NAMALWA (cell line): ENCODE data around the gene TUFT1.
A peak's percentile ranks its signal among the peaks of the same experiment; 100 is the strongest.

Experiments
- DNase-seq: peaks from one replicate; pipeline ENCODE4 v3.0.0-alpha.2; 2015; ENCODE audit warnings: low spot score

TUFT1 gene, protein sequence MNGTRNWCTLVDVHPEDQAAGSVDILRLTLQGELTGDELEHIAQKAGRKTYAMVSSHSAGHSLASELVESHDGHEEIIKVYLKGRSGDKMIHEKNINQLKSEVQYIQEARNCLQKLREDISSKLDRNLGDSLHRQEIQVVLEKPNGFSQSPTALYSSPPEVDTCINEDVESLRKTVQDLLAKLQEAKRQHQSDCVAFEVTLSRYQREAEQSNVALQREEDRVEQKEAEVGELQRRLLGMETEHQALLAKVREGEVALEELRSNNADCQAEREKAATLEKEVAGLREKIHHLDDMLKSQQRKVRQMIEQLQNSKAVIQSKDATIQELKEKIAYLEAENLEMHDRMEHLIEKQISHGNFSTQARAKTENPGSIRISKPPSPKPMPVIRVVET

GRCh38 chr1:151540021-151540981 lies at the start of gene TUFT1:
TUFT1 (plus strand) TSS chr1:151540309; CDS start chr1:151540367, 58 bp downstream.
- DNase-seq = peak; percentile 97

DNA sequence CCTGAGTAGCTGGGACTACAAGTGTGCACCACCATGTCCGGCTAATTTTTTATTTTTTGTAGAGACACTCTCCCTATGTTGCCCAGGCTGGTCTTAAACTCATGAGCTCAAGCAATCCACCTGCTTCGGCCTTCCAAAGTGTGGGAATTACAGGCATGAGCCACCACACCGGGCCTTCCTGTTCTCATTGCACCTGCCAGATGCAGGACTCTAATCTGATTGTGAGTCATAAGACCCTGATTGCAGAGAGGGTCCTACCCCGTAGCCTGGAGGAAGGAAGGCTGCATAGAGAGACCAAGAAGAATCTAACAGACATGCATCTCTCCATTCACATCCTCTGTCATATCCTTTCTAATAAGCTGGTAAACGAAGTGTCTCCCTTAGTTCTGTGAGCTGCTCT lies 48.5 kb upstream of the TUFT1 start:
- DNase-seq = no peak

- no peak for DNase-seq
Measured at GRCh38 chr1:151492120-151492519, 48.0 kb upstream of the TUFT1 start.

DNA sequence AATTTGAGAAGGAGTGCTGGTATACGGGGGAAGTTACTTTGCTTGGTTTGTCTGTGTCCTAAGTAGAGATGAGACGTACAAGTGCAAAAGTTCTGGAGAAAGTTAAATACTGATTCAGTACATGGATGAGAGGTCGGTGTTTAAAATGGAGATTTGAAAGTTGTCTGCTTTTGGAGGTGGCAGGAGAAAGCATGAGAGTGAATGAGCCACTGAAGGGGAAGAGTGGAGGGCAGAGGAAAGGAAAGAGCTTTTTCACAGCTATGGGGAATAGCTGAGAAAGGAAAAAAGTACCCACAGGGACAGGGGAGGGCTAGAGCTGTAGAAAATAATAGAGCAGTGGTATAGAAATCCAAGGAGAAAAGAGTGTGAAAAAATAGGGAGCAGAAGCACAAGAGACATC lies 47.1 kb upstream of the TUFT1 start:
- DNase-seq = no peak

DNA sequence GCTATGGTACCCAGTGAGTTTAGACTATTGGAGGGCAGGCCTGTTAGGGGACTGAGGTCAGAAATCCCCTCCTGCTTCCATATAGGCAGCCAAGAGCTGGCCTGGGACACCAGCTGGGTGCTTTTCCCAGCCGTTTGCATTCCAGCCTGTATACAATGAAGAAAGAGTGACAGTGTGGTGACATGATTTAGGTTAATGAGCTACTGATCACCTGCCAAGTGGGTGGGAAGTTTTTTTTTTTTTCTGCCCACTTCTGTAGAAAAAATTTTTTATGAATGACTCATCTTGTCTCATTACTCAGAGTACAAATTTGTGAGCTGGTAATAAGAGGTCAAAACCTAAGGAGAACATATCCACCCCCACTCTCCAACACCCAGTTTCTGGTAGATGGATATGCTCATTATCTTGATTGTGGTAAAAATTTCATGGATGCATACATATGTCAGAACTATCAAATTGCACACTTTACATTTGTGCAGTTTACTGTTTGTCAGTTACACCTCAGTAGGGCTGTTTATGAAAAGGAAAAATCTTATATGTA lies 45.3 kb upstream of the TUFT1 start:
- no peak for DNase-seq

GRCh38 chr1:151495316-151495715 lies 44.8 kb upstream of the TUFT1 start:
- no peak for DNase-seq

DNA sequence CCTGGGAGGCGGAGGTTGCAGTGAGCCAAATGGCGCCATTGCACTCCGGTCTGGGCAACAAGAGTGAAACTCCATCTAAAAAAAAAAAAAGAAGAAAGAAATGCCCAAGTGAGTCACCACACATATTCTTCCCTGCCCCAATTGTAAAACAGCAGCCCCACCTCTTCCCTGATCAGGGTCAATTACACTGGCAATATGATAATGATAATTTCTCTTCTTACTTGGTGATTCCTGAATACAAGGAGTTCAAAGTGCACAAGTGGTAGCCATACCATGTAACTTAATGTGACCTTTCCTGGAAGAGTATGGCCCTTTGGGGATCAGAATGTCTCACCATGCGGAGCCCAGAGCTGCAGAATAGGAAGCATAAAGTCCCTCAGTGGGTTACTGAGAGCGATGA lies 40.7 kb upstream of the TUFT1 start:
- DNase-seq = no peak

DNA sequence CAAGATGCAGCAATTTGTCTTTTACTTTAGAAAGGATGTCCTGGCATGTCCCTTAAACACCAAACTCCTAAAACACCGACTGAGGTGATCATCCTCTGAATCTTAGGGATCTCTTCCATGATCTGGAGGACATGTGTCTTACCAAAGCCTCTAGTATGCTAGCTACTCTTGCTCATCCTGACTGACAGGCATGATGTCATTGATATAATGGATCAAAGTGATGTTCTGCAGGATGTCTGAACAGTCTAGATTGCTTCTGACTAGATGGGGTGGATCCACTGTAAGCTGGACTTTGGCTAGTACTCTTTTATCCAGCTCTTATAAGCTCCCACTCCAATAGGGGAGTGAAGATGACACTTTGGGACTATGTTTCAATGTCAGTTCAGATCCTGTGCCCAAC lies 40.2 kb upstream of the TUFT1 start:
- no peak for DNase-seq

- DNase-seq = no peak
Measured at GRCh38 chr1:151501474-151501873, 38.6 kb upstream of the TUFT1 start.

- DNase-seq = no peak
Measured at GRCh38 chr1:151502035-151502700, 37.9 kb upstream of the TUFT1 start.

- no peak for DNase-seq
Measured at GRCh38 chr1:151502859-151503780, 37.0 kb upstream of the TUFT1 start.

DNA sequence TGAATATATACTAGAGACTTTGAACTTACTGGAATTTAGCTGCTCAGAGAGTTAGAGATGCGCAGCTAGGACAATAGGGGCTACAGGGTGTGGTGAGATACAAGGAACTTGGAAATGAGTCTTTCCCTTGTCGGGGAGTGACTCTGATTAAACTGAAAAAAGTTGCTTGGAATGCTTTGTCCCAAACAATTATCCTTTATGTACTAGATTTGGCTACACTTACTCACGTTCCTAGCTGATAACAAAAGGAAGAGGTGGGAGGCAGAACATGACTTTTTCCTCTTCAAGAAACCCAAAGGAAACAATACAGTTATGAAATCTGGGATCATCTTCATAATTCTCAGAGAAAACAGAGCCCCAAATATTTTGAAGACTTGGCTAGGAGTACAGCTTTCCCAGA lies 35.9 kb upstream of the TUFT1 start:
- DNase-seq = no peak

DNA sequence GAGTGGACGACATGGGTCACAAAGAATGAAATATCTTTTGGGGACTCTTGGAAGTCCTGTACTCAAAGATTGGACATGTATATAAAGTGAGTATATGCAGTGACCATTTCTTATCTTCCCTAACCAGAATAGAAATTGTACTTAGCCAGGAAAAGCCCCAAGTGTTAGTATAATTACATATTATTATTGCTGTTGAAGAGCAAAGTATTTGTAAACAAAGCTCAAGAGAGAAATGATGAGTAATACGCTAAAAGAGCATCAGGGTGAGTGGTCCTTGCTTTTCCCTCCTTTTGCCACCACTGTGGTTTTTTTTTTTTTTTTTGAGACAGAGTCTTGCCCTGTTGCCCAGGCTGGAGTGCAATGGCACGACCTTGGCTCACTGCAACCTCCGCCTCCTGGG lies 35.4 kb upstream of the TUFT1 start:
- DNase-seq = no peak

DNA sequence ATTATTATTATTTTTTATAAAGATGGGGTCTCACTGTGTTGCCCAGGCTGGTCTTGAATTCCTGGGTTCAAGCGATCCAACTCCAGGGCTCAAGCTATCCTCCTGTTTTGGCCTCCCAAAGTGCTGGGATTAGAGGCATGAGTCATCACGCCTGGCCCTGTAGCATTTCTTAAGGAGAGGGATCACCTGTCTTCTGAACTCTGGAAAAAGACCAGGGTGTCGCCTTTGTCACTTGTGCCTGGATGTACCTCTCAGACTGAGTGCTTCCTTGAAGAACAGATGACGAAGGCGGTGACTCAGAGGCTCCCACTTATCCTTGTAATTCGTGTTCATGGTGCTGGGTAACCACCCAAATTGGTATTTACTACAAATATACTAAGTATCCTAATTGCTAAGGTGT lies 31.3 kb upstream of the TUFT1 start:
- DNase-seq = no peak

- no peak for DNase-seq
Measured at GRCh38 chr1:151509350-151510019, 30.6 kb upstream of the TUFT1 start.

DNA sequence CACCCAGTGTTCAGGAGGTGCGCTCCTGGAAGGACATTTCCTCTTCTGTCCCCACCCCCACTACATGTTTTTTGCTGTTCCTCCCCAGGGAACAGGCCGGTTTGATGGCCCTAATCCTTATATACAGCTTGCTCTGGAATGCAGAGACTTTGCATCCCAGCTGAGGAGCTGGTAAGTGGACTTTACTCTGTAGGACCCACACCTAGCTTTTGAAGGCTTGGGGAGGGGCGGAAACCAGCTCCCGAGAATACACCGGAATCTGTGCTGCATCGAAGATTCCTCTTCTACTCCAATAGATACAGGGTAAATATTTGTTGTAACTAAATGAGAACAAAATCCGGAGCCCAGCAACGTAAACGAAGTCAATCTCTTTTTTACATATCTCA lies 30.1 kb upstream of the TUFT1 start:
- DNase-seq = no peak

- DNase-seq = no peak
Measured at GRCh38 chr1:151510614-151510956, 29.5 kb upstream of the TUFT1 start.

DNA sequence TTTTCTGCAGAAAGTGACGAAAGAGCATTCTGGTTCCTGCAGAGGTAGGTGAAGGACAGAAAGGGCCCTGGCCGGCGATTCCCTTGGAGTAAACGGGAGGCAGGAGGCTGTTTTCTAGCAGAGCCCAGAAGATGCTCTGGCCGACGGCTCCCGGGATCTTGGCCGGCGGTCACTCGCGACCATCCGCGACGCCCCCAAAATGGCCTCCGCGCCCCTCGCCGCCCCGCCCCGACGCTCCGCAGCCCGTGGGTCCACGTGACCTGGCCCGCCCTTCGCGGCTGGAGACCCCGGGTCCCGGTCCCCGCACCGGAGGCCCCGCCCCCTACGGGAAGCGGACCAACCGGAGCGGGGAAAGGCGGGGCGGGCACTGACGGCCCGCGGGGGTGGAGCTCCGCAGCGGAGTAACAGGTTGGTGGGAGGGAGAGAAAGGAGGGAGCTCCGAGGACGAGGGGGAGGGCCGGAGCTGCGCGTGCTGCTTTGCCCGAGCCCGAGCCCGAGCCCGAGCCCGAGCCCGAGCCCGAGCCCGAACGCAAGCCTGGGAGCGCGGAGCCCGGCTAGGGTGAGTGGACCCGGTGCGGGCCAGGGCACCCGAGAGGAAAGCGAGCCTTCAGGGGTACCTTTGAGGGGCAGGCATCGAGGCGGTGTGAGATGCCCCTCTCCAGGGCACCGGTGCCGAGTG lies 29.0 kb upstream of the TUFT1 start, which contains the start of gene CGN:
TSS of gene CGN (plus strand) at position 431 of the 679 bp plus-strand sequence. CDS start 7,133 bp downstream, outside the sequence.
- peak; percentile 97 for DNase-seq

GRCh38 chr1:151511636-151512215 lies 28.4 kb upstream of the TUFT1 start:
- peak; percentile 61 for DNase-seq

GRCh38 chr1:151512326-151512725 lies 27.8 kb upstream of the TUFT1 start:
- DNase-seq = no peak
